ENCODE results near the gene MORN1. TPM values are rescaled to one million over a fixed set of nuclear protein-coding genes. Genes with fewer than 3 reads are reported as not detected.
A peak's percentile ranks its signal among the peaks of the same experiment; 100 is the strongest.
"Not testable (repeated sequence)": the region's sequence is repeated elsewhere in the genome, so short reads cannot be mapped to it uniquely, and the experiment has no call there.

MORN1 gene
- total RNA-seq, 6 experiments from 2014 or later, result 5.3 to 8.9 (median 6.9) TPM

GRCh38 chr1:2297246-2298011, 93.9 kb downstream of the MORN1 start:
- Mint-ChIP-seq H3K4me3 (no peak overlapping the region), H3K4me1 (ENCODE audit: low read depth) (peaks cover 15% of the 10 kb centered on the region; the same call in 1 of the 2 replicates), H3K9me3 (no peaks in the 10 kb centered on the region), H3K36me3 (ENCODE audit: low read depth) (peaks cover 5% of the 10 kb centered on the region; the same call in 1 of the 2 replicates), H3K27ac (no peak overlapping the region), H3K27me3 (ENCODE audit: insufficient read depth) (peaks cover 2% of the 10 kb centered on the region)
- DNase-seq, result no peak
- TF ChIP-seq, protein P1, sequence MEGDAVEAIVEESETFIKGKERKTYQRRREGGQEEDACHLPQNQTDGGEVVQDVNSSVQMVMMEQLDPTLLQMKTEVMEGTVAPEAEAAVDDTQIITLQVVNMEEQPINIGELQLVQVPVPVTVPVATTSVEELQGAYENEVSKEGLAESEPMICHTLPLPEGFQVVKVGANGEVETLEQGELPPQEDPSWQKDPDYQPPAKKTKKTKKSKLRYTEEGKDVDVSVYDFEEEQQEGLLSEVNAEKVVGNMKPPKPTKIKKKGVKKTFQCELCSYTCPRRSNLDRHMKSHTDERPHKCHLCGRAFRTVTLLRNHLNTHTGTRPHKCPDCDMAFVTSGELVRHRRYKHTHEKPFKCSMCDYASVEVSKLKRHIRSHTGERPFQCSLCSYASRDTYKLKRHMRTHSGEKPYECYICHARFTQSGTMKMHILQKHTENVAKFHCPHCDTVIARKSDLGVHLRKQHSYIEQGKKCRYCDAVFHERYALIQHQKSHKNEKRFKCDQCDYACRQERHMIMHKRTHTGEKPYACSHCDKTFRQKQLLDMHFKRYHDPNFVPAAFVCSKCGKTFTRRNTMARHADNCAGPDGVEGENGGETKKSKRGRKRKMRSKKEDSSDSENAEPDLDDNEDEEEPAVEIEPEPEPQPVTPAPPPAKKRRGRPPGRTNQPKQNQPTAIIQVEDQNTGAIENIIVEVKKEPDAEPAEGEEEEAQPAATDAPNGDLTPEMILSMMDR (IDR thresholded peaks at IDR 0.05), result no peak

- peaks cover 5% of the 10 kb centered on the region; the same call in 1 of the 2 replicates for H3K36me3 Mint-ChIP-seq (ENCODE audit: low read depth)
- TF ChIP-seq, protein P1 (IDR thresholded peaks at IDR 0.05), result no peak
- no peaks in the 10 kb centered on the region for H3K9me3 Mint-ChIP-seq
- peaks cover 2% of the 10 kb centered on the region for H3K27me3 Mint-ChIP-seq (ENCODE audit: insufficient read depth)
- no peak overlapping the region for H3K27ac Mint-ChIP-seq
- H3K4me3 Mint-ChIP-seq, result no peak overlapping the region
- peaks cover 23% of the 10 kb centered on the region for H3K4me1 Mint-ChIP-seq (ENCODE audit: low read depth)
- no peak for DNase-seq
Observed at GRCh38 chr1:2296614-2297013, 94.7 kb downstream of the MORN1 start.

DNA sequence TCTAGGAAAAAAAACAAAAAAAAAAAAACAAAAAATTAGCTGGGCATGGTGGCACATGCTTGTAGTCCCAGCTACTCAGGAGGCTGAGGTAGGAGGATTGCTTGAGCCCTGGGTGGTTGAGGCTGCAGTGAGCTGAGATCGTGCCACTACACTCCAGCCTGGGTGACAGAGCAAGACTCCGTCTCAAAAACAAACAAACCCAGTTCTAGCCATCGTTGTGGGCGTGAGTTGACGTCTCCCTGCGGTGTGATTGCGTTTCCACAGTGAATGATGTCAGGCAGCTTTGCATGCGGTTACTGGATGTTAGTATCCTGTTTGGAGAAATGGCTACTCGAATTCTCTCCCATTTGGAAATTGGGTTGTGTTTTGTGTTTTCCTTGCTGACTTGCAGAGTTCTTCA, 95.1 kb downstream of the MORN1 start:
- not testable (repeated sequence) for DNase-seq; H3K27ac Mint-ChIP-seq; H3K27me3 Mint-ChIP-seq (ENCODE audit: insufficient read depth); H3K36me3 Mint-ChIP-seq (ENCODE audit: low read depth); H3K4me3 Mint-ChIP-seq; H3K9me3 Mint-ChIP-seq
- peaks cover 27% of the 10 kb centered on the region for H3K4me1 Mint-ChIP-seq (ENCODE audit: low read depth)

- peaks cover 2% of the 10 kb centered on the region; the same call in 1 of the 2 replicates for H3K27me3 Mint-ChIP-seq (ENCODE audit: insufficient read depth)
- H3K27ac Mint-ChIP-seq, result no peak overlapping the region
- H3K4me1 Mint-ChIP-seq (ENCODE audit: low read depth), result peaks cover 34% of the 10 kb centered on the region
- TF ChIP-seq, protein P1 (IDR thresholded peaks at IDR 0.05), result no peak
- peaks cover 5% of the 10 kb centered on the region; the same call in 1 of the 2 replicates for H3K36me3 Mint-ChIP-seq (ENCODE audit: low read depth)
- DNase-seq, result no peak
- no peak overlapping the region for H3K4me3 Mint-ChIP-seq
- H3K9me3 Mint-ChIP-seq, result no peaks in the 10 kb centered on the region
Observed at GRCh38 chr1:2295526-2295925, 95.8 kb downstream of the MORN1 start.

DNA sequence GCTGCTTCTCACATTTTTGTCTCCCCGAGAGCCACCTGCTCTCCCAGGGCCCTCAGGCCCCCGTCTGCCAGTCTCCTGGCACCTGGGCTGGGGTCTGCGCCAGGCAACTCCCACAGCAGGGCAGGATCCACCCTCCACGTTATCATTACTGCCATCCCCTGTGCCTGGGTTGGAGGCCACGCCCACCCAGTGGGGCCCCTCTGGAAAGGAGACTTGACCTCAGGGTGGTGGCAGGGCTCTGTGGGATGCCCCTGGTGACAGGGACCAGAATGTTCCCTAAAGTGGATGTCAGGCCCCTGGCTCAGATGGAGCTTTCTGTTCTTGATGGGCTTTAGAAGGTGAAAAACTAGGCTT, 96.7 kb downstream of the MORN1 start:
- H3K36me3 Mint-ChIP-seq (ENCODE audit: low read depth), result peaks cover 5% of the 10 kb centered on the region; the same call in 1 of the 2 replicates
- TF ChIP-seq, protein P1 (IDR thresholded peaks at IDR 0.05), result no peak
- peaks cover 2% of the 10 kb centered on the region for H3K27me3 Mint-ChIP-seq (ENCODE audit: insufficient read depth)
- H3K4me1 Mint-ChIP-seq (ENCODE audit: low read depth), result peaks cover 42% of the 10 kb centered on the region
- no peak for DNase-seq
- no peak overlapping the region for H3K27ac Mint-ChIP-seq
- H3K9me3 Mint-ChIP-seq, result no peaks in the 10 kb centered on the region
- no peak overlapping the region for H3K4me3 Mint-ChIP-seq

DNA sequence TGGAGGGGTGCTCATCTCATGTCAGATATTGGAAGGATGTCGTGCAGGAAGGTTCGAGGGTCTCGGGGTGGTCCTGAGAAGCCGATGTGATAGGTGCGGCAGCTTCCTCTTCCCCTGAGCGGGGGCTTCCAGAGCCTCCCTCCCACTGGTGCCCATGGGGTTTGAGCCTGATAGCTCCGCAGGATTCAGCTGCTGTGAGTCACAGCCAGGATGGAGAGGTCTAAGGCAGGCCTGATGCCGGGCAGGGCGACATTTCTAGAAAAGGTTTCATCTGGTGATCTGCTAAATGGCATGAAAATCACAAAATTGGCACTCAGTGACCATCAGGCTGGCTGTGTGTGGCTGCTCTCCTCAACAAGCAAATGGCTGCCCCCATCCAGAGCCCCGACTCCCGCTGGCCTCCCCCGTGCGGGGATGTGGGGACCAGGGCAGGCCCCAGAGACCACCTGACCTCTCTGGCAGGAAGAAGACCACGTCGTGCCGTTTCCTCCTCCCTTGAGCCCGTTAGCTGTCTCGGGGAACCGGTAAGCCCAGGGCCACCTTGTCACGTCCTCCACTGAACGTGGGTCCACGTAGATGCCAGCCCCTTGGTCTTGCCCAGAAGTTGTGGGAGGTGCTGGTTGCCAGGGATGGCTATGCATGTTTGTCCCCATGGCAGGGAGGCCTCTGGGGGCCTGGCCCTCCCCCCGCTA, 97.2 kb downstream of the MORN1 start:
- H3K4me3 Mint-ChIP-seq, result no peak overlapping the region
- peaks cover 2% of the 10 kb centered on the region for H3K27me3 Mint-ChIP-seq (ENCODE audit: insufficient read depth)
- H3K4me1 Mint-ChIP-seq (ENCODE audit: low read depth), result peaks cover 47% of the 10 kb centered on the region
- no peaks in the 10 kb centered on the region for H3K9me3 Mint-ChIP-seq
- H3K27ac Mint-ChIP-seq, result peak overlapping the region; percentile 75
- peaks cover 5% of the 10 kb centered on the region; the same call in 1 of the 2 replicates for H3K36me3 Mint-ChIP-seq (ENCODE audit: low read depth)
- TF ChIP-seq, protein P1 (IDR thresholded peaks at IDR 0.05), result no peak
- DNase-seq, result no peak
